GM10266 (cell line): ENCODE data around the gene PRRT1.

Source experiments
- DNase-seq: peaks from one replicate; pipeline ENCODE4 v3.0.0; 2012; ENCODE audit errors: extremely low spot score
- TF ChIP-seq, protein P1 (sequence below): IDR thresholded peaks from 2 replicates; pipeline ENCODE4 v1.5.1; 2012; ENCODE audit warnings: mild to moderate bottlenecking, low read depth; ENCODE audit not compliant: control insufficient read depth, insufficient read depth; ENCODE audit errors: missing control alignments

Gene PRRT1

DNA sequence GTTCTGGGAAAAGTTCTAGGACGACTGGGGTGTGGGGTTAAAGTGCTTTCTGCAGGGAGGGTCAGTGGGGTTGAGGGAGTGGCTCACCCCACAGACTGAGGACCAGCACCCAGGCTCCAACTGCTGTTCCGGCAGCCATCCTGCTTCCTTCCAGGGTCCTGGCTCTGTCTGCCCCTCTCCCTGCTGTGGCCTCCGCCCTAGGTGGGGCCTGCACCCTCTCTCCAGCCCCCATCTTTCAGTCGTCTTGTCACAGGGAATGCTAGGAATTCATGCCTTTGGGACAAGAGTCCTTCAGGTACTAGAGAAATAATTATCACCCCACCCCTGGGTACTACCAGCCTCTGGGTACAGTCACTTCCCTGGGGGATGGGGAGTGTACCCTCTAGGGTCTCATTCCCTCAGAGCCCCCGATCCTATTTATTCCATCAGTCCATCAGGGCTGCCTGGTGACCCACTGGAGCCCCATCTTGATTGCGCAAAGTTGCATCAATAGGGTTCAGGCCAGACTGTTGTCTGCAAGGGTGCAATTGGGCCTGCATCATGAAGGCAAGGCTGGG, 32.4 kb upstream of the PRRT1 start, which contains the start of gene AGER:
Gene AGER, minus strand, starts transcription at position 170 of the 557 bp plus-strand sequence. Its CDS starts 31 bp downstream, at position 139.
- no peak for DNase-seq
- TF ChIP-seq, protein P1, sequence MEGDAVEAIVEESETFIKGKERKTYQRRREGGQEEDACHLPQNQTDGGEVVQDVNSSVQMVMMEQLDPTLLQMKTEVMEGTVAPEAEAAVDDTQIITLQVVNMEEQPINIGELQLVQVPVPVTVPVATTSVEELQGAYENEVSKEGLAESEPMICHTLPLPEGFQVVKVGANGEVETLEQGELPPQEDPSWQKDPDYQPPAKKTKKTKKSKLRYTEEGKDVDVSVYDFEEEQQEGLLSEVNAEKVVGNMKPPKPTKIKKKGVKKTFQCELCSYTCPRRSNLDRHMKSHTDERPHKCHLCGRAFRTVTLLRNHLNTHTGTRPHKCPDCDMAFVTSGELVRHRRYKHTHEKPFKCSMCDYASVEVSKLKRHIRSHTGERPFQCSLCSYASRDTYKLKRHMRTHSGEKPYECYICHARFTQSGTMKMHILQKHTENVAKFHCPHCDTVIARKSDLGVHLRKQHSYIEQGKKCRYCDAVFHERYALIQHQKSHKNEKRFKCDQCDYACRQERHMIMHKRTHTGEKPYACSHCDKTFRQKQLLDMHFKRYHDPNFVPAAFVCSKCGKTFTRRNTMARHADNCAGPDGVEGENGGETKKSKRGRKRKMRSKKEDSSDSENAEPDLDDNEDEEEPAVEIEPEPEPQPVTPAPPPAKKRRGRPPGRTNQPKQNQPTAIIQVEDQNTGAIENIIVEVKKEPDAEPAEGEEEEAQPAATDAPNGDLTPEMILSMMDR, result no peak

DNA sequence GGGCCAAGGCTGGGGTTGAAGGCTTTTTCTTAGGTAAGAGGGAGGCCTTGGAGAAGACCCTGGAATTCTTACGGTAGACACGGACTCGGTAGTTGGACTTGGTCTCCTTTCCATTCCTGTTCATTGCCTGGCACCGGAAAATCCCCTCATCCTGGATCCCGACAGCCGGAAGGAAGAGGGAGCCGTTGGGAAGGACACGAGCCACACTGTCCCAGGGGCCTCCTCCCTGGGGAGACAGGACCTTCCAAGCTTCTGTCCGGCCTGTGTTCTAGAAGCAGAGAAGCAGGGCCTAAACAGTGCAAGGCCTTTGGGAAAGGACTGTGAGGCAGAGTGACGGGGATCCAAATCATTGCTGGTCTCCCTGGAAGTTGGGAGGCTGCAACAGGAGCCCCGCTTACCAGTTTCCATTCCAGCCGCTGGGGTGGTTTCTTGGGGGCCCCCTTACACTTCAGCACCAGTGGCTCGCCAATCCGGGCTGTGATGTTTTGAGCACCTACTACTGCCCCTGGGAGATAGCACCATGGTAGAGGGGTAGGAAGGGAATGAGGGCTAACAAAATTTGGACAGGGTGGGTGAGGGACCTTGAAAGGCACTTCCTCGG, 31.8 kb upstream of the PRRT1 start:
- TF ChIP-seq, protein P1, result no peak
- DNase-seq, result no peak

DNA sequence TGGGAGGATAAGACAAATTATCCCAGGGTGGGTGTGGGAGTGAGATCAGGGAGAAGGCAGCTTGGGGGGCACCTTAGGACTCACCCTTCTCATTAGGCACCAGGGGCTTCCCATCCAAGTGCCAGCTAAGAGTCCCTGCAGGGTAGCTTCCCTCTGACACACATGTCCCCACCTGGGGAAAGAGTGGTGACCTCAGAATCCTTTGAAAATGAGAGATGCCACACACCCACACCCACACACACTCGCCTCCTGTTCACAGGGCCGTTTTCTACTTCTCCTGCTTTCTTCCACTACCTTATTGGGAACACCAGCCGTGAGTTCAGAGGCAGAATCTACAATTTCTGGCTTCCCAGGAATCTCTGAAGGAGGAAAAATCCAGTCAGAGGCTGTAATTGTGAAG, 31.3 kb upstream of the PRRT1 start:
- TF ChIP-seq, protein P1, result no peak
- no peak for DNase-seq

DNA sequence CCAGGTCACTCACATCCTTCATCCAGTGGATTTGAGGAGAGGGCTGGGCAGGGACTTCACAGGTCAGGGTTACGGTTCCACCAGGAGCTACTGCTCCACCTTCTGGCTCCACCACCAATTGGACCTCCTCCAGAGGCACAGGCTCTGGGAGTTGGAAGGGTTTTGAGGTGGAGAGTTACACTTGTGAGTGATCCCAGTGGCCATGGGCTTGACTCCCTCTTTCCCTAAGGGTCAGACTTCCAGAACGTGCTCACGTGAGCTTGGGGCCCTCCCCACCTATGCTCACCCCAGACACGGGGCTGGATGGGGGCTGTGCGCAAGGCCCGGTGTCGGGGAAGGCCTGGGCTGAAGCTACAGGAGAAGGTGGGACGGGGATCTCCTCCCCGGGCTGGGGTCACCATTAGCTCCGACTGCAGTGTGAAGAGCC, 30.8 kb upstream of the PRRT1 start:
- TF ChIP-seq, protein P1, result no peak
- no peak for DNase-seq

DNA sequence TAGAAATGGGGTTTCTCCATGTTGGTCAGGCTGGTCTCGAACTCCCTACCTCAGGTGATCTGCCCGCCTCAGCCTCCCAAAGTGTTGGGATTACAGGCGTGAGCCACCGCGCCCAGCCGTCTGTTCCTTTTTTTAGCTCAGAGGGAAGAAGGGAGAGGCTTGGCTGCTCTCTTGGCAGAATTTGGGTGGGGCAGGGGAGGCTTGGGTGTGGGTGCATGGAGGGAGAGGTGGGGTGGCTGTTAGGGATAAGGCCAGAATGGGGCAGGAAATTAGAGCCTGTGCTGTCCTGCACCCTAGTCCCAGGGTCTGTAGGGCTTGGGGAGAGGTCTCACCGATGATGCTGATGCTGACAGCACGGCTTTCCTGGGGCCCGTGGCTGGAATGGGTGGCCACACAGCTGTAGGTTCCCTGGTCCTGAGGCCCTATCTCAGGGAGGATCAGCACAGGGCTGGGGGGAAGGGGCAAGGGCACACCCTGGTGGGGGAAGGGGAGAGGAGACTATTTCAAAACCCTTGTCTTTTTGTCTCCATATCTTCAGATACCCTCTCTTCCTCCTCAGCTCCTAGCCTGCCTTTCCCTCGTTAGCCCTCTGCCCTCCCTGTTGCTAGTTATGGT, 30.3 kb upstream of the PRRT1 start:
- TF ChIP-seq, protein P1, result no peak

DNA sequence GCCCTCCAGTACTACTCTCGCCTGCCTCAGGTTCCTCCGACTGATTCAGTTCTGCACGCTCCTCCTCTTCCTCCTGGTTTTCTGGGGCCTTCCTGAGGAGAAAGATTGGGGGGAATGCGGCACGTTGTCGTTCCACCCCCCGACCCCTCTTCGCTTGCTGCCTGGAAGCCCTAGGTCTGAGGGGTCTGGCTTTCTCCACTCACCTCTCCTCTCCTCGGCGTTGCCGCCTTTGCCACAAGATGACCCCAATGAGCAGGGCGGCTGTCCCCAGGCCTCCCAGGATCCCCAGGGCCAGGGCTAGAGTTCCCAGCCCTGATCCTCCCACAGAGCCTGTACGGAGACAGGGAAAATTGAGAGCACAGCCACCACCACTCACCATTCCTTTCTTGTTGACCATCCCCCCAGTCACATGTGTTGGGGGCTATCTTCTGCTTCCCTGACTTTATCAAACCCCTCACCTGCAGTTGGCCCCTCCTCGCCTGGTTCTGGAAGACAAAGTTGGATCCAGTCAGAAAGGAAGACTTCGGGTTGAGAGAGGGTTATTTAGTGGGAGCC, 29.5 kb upstream of the PRRT1 start:
- TF ChIP-seq, protein P1, result no peak
- no peak for DNase-seq

More for the DNA sequence above, 30.3 kb upstream of the PRRT1 start:
- no peak for DNase-seq

DNA sequence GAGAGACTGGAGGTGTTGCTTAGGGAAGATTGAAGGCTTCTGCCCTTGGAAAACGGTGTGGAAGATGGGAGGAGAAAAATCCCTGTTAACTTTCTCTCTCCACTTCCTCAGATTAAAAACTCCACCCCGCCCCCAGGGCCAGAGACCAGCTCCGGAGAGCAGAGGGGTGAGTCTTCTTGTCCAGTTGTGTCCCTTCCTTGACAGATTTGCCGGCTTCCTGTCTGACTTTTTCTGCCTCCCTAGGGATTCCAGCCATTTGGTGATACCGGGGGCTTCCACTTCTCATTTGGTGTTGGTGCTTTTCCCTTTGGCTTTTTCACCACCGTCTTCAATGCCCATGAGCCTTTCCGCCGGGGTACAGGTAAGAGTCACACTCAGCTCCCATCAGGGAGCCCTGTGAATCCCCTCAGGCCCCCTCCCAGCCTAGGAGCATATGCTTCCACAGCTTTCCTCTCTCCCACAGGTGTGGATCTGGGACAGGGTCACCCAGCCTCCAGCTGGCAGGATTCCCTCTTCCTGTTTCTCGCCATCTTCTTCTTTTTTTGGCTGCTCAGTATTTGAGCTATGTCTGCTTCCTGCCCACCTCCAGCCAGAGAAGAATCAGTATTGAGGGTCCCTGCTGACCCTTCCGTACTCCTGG, 28.1 kb upstream of the PRRT1 start:
- TF ChIP-seq, protein P1, result no peak
- DNase-seq, result no peak
